ENCODE data around the gene MTFR1L.

MTFR1L gene

DNA sequence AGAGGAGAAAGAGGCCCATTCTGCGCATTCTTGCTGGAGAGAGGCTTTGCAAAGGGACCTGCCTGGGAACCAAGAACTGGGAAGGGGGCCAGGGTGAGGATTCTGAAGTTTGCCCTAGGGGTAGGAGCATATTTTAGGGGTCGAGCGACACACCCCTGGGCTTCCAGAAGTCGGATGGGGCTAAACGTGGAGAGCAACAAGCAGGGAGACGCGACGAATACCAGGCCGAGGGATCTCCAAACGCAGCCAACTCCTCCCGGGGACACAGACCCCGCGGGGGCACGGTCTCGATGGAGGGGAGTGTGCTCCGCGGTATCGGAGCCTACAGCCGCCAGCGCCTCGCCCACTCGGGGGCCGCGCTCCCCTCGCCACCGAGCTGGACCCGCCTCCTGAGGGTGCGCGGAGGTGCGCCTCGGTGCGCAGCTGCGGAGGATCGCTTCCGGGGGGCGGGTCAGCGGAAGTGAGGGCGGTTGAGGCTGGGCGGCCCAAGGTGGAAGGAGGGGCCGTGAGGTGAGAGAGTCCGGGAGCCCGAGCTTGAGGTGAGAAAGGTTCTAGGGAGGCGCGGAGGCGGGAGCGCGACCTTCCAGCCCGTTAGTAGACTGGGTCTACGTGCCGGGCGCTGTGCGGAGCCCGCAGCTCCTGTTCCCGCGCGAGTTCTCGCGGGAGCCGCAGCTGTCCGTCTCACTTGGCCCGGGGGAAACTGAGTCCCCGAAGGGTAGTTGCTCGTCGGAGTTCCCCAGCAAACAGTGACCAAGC lies at the start of gene MTFR1L:
Gene MTFR1L, plus strand, starts transcription at position 464 of the 756 bp plus-strand sequence. CDS start 3,151 bp downstream, outside the sequence.
- ATAC-seq, result peak; percentile 93
- peak; percentile 95 for DNase-seq

- ATAC-seq (no peak), DNase-seq (no peak)
Observed at GRCh38 chr1:25770541-25771220, 49.1 kb upstream of the MTFR1L start.

GRCh38 chr1:25771221-25772114 lies 48.3 kb upstream of the MTFR1L start:
- DNase-seq, result peak; percentile 29
- ATAC-seq, result no peak

GRCh38 chr1:25772164-25772563 lies 47.6 kb upstream of the MTFR1L start:
- no peak for ATAC-seq
- DNase-seq, result no peak

- no peak for DNase-seq
- no peak for ATAC-seq
Observed at GRCh38 chr1:25772692-25773245, 47.0 kb upstream of the MTFR1L start.

DNA sequence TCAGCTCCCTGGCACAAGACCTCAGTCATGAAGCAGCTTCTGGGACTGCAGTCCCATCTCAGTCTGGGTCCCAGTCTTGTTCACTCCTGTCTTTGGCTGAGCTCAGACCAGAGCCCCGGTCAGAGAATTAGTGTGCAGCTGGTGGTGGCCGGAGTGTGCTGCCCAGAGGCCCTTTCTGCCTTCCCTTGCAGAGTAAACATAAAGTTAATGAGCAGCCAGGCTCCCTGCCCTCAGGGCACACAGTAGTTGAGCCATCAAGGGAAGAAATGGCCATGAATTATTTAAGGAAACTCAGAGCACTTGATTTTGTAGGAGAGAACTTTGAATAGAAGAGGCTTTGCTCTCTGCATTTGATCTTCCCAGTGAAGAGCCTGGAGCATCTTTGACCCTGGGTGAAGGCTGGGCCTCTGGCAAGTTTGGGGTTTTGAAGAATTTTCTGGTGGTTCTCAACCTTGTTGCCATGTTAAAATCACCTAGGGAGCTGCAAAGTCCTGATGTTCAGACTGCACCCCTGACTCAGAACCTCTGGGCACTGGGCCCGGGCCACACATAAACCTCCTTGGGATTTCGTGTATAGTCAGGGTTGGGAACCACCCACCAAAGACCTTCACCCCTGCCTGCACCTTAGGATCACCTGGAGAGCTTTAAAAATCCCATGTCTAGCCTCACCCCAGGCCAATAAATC lies 46.2 kb upstream of the MTFR1L start:
- DNase-seq, result no peak

GRCh38 chr1:25774206-25774803 lies 45.4 kb upstream of the MTFR1L start:
- ATAC-seq (no peak), DNase-seq (no peak)

More for the DNA sequence above, 46.2 kb upstream of the MTFR1L start:
- ATAC-seq, result no peak

GRCh38 chr1:25774921-25775771 lies 44.6 kb upstream of the MTFR1L start:
- DNase-seq, result peak; percentile 84
- peak; percentile 89 for ATAC-seq

DNA sequence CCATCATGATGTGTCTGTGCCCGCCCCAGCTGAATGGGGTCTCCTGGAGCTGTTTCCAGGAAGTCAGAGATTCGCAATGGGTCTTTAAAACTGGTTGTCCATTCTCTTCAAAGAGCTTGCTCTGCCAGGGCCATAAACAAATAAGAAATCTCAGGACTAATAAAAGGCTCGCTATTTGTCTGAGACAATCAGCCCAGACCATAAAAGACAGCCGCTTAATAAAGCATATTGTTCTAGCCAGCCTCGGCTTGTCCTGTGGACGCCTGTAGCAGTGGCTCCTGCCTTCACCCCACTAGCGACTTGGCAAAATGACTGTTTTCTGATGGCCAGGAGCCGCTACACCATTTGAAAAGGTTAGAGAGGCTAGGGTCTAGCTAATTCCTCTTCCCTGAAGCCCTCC lies 40.4 kb upstream of the MTFR1L start:
- ATAC-seq (no peak), DNase-seq (no peak)

DNA sequence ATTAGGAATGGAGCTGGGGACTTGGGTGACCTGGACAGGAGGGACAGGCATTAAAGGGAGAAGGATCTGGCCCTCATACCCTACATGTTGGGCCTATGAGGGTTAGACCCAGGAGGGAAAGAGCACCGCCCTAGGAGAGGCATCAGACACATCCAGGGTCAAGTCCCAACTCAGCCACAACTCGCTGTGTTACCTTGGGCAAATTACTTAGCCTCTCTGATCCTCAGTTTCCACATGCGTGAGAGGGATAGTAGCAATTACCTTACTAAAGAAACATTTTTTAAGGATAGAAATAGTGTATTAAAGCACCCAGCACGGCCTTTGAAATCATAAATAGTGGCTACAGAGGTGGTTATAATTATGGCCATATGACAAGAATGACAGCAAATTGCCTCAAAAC lies 39.9 kb upstream of the MTFR1L start:
- no peak for ATAC-seq
- no peak for DNase-seq

GRCh38 chr1:25780318-25781129 lies 39.2 kb upstream of the MTFR1L start:
- DNase-seq (no peak), ATAC-seq (no peak)

DNA sequence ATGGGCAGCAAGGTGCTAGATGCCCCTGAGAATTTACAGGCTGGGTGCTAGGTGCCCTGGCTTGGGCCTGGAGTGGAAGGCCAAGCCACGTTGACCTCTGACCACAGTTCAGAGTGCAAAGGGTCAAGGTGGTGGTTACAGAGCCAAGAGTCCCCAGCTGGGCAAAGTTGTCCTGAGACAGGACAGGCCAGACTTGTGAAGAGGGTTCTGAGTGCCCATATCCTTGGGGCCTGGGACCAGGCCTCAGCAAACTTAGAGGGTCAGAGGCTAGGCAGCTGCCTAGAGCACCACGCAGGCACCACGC lies 38.7 kb upstream of the MTFR1L start:
- ATAC-seq (no peak), DNase-seq (no peak)

DNA sequence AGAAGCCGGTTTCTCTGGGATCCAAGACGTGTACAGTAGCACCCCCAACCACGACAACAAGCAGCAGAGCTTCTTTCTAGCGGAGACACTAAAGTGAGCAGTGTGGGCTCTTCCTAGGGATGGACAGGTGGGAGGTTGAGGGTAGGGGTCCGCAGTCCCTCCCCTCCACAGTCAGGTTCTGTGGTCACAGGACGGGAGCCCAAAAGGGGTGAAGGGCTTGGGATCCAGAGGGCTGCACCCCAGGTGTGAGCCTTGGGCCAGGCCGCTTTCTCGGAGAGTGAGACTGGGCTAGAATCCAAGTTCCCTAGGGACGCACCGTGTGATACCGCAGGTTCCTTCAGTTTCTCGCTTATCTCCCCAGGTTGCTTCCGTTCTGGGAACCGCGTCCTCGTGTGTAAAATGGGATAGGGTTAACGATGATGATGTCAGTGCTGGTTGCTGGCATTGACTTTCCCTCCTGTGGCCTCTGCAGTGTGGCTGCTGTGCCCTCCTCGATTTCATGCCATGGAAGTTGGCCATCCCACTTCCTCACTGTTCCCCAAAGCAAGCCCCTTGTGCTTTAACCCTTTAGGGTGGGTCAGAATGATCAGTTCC lies 37.0 kb upstream of the MTFR1L start:
- DNase-seq (no peak), ATAC-seq (no peak)

DNA sequence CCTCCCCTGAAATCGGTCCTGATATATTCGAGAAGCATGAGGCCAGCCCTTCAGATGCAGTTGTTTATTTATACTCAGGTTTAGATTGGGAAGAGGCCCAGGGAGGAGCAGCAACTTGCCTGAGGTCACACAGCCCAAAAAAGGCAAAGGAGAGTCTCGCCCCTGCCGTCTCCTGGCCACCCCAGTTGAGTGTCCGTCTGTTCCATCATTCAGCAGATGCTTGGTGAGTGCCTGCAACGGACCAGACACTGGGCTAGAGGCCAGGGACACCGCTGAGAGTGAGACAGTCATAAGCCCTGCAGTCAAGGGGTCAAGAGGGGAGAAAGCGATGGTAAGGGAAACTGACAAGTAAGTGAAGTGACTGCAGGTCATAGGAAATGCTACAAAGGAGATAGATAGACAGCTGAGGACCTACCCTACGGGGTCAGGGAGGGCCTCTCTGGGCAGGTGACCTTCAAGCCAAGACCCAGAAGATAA lies 35.1 kb upstream of the MTFR1L start:
- no peak for DNase-seq
- no peak for ATAC-seq

GRCh38 chr1:25785333-25786067 lies 34.3 kb upstream of the MTFR1L start:
- no peak for ATAC-seq
- DNase-seq, result no peak

DNA sequence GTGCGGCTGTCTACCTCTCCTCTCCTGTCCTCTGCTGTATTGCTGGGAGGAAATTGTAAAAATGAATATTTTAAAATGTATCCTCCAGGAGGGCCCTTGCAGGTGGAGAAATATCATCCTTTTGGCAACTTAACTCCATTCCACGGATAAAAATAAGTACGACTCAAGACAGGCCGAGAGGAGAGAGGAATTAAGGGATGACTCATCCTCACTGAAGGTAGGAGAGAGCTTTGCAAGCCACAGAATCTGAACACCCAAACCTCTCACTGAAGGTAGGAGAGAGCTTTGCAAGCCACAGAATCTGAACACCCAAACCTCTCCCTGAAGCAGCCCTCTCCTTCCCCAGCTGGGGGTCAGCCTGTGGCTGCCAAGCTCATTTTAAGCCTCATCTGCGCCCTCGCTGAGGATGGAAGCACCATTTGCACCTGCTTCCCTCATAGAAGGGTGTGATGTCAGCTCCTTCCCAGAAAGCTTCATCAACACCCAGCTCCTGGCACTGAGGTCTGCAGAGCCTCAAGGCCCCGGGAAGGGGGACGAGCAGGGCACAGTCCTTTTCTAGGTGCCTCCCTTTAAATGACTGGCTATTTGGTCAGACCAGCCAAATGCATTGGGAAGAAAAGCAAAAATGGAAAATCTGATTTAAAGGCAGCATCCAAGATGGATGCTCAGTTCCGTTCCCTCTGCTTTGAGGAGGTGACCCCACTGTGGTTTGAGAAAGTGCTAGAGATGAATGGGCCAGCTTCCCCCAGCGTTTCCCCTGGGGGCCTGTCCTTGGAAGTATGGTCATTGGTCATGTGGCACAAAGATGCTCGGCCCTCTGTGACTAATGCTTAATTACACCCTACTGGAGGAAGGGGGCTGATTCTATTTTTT lies 32.6 kb upstream of the MTFR1L start:
- no peak for DNase-seq
- no peak for ATAC-seq

GRCh38 chr1:25787760-25788166 lies 32.0 kb upstream of the MTFR1L start:
- no peak for ATAC-seq
- no peak for DNase-seq

All from stimulated activated naive CD8-positive, alpha-beta T cell treated with anti-CD3 and anti-CD28 coated beads, Interleukin-15, Interleukin-2, amounts not matched to agents 100 U/mL and 50 U/mL, for 24 hours (primary cell).